T-helper 9 cell (primary cell): ENCODE data around the gene PCNX1.
A peak's percentile ranks its signal among the peaks of the same experiment; 100 is the strongest.
"Not testable (repeated sequence)": the region's sequence is repeated elsewhere in the genome, so short reads cannot be mapped to it uniquely, and the experiment has no call there.

Experiments
- DNase-seq: peaks from one replicate; pipeline ENCODE4 v3.0.0-alpha.2; 2020
- total RNA-seq, 2 donors: gene quantifications; one replicate each; lab custom pipeline; 2026; lab: John Stamatoyannopoulos, UW

PCNX1 gene
- 373 to 374 reads per million in 2 donors for total RNA-seq

- peak; percentile 85 for DNase-seq
These were observed at the start of gene PCNX1 for GRCh38 chr14:70907176-70907995. Gene PCNX1 (plus strand): TSS chr14:70907459. CDS start chr14:70907851, 392 bp downstream.

- DNase-seq, result no peak
These were observed 49.8 kb upstream of the PCNX1 start for GRCh38 chr14:70857496-70857890.

- DNase-seq, result no peak
These were observed 48.6 kb upstream of the PCNX1 start for GRCh38 chr14:70858641-70859040.

GRCh38 chr14:70866992-70867391 is 40.3 kb upstream of the PCNX1 start:
- DNase-seq, result not testable (repeated sequence)

- DNase-seq, result no peak
These were observed 36.3 kb upstream of the PCNX1 start for GRCh38 chr14:70871001-70871400.

GRCh38 chr14:70871863-70872677 is 35.2 kb upstream of the PCNX1 start:
- DNase-seq, result no peak

- DNase-seq, result no peak
These were observed 34.6 kb upstream of the PCNX1 start for GRCh38 chr14:70872678-70873020.

GRCh38 chr14:70873627-70874026 is 33.6 kb upstream of the PCNX1 start:
- DNase-seq, result no peak

- not testable (repeated sequence) for DNase-seq
These were observed 31.3 kb upstream of the PCNX1 start for GRCh38 chr14:70875811-70876460.

- no peak for DNase-seq
These were observed 27.8 kb upstream of the PCNX1 start for GRCh38 chr14:70879448-70879847.

- not testable (repeated sequence) for DNase-seq
These were observed 26.4 kb upstream of the PCNX1 start for GRCh38 chr14:70880888-70881287.

GRCh38 chr14:70881549-70882177 is 25.6 kb upstream of the PCNX1 start:
- no peak for DNase-seq

- no peak for DNase-seq
These were observed 24.3 kb upstream of the PCNX1 start for GRCh38 chr14:70882776-70883492.

- no peak for DNase-seq
These were observed 22.5 kb upstream of the PCNX1 start for GRCh38 chr14:70884595-70885342.

- no peak for DNase-seq
These were observed 21.8 kb upstream of the PCNX1 start for GRCh38 chr14:70885343-70886022.

- DNase-seq, result peak; percentile 23
These were observed 20.6 kb upstream of the PCNX1 start for GRCh38 chr14:70886421-70887206.

- no peak for DNase-seq
These were observed 20.0 kb upstream of the PCNX1 start for GRCh38 chr14:70887207-70887681.

- DNase-seq, result no peak
These were observed 19.3 kb upstream of the PCNX1 start for GRCh38 chr14:70887737-70888499.

- DNase-seq, result no peak
These were observed 18.5 kb upstream of the PCNX1 start for GRCh38 chr14:70888681-70889175.
